H1 (cell line): Measurements from ENCODE around the gene SH3RF3. TPM values are rescaled to one million over a fixed set of nuclear protein-coding genes. Genes with fewer than 3 reads are reported as not detected.

ENCODE experiments used
- ASH2L ChIP-seq: fragments of 200-600, 300-600 bp; sonication (generic); IDR thresholded peaks from one replicate; pipeline ENCODE4 v1.7.1; 2017; ENCODE audit warnings: low read length
- JUN ChIP-seq: IDR thresholded peaks from 2 replicates; pipeline ENCODE4 v1.6.1; 2011; ENCODE audit warnings: low read depth, mild to moderate bottlenecking, improper control_type of control experiment, low read length
- KDM4A ChIP-seq: IDR thresholded peaks from one replicate; pipeline ENCODE4 v1.7.1; 2012; ENCODE audit warnings: low read depth, mild to moderate bottlenecking, moderate library complexity, low read length, inconsistent platforms; ENCODE audit not compliant: severe bottlenecking
- PHF8 ChIP-seq: fragments of 200-600 bp; sonication (generic); conservative IDR thresholded peaks from 2 replicates; pipeline ENCODE4 v1.7.1; 2012; ENCODE audit warnings: low read depth, mild to moderate bottlenecking, inconsistent platforms, low read length, moderate library complexity
- polyA plus RNA-seq, 7 experiments: library from polyadenylated mRNA; depleted of rRNA in 3 of 7; stranded (reverse) in 5 of 7; unstranded in 2 of 7; fragments of >200 nt in 5 of 7; fragments of 200-250 nt in 2 of 7; gene quantifications; 1 replicate in 5 of 7; 2 replicates in 1 of 7; 4 replicates in 1 of 7; pipeline versions ENCODE4 v1.2.1 to v1.2.3, GENCODE V29; 2011 to 2013; ENCODE audit warnings: missing spikeins in 2 of 7, mixed read lengths in 2 of 7
- total RNA-seq: library from RNA; stranded (reverse); fragmentation: NEBNext Ultra II Directional; extraction: Animal tissue kit (Norgen Biotek cat#: 25700); gene quantifications from 2 replicates; pipeline ENCODE4 v1.2.1, GENCODE V29; 2021
- TF ChIP-seq, protein P1 (sequence below): fragments of 300-600 bp; sonication (generic); IDR thresholded peaks from 2 replicates; pipeline ENCODE4 v1.7.1; 2012; ENCODE audit warnings: low read length, moderate library complexity, mild to moderate bottlenecking, inconsistent platforms; ENCODE audit not compliant: insufficient replicate concordance
- TF ChIP-seq, protein P2 (sequence below): IDR thresholded peaks from 2 replicates; pipeline ENCODE4 v1.6.1; 2011; ENCODE audit warnings: low read depth, mild to moderate bottlenecking, low read length; ENCODE audit not compliant: insufficient read depth
- TF ChIP-seq, protein P3 (sequence below): IDR thresholded peaks from 2 replicates; pipeline ENCODE4 v1.6.1; 2011; ENCODE audit warnings: low read length, improper control_type of control experiment

The SH3RF3 gene
- total and polyA plus RNA-seq, 2 of the 8 experiments (the other 6 are each of a cell fraction or from before 2014, with no cell fraction given), result 0.11 to 0.65 TPM

DNA sequence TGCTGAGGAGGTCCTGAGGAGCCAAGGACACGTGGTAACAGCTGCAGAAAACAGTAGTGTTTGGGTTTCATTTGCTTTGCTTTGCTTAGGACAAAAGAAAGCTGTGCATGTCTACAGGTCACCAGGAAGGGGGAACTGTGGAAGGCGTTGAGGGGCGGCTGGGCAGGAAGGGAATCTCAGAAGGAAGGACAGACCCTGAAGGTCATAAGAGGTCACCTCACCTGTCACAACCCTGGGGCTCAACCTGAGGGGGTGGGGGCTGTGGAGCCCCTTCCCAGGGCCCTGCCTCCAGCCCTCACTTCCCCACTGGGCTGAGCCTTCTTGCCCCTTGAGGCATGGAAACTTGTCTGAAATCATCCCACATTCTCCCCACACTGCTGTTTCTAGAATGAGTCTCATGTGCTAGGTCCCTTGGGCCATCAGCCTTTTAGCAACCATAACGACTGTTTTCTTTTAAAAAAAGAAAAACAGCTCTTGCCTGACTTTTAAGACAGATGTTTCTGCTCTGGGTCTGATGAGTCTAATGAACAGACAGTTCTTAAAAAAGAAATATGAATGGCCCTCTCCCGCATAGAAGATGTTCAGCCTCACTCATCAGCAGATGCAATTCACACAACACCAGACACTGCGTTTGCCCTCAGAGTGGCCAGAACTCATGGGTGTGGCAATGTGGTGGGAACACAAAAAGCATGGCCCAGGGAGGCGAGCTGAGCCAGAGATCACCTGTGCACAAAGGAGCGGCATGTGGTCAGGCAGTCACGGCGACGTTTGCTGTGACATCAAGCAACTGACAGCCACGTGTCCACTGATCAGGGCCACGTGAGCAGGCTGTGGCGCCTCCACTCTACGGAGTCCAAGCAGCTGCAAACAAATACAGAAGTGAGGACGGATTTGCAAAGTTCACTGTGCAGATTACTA is 400.8 kb downstream of the SH3RF3 start (continued):
- TF ChIP-seq, protein P1, sequence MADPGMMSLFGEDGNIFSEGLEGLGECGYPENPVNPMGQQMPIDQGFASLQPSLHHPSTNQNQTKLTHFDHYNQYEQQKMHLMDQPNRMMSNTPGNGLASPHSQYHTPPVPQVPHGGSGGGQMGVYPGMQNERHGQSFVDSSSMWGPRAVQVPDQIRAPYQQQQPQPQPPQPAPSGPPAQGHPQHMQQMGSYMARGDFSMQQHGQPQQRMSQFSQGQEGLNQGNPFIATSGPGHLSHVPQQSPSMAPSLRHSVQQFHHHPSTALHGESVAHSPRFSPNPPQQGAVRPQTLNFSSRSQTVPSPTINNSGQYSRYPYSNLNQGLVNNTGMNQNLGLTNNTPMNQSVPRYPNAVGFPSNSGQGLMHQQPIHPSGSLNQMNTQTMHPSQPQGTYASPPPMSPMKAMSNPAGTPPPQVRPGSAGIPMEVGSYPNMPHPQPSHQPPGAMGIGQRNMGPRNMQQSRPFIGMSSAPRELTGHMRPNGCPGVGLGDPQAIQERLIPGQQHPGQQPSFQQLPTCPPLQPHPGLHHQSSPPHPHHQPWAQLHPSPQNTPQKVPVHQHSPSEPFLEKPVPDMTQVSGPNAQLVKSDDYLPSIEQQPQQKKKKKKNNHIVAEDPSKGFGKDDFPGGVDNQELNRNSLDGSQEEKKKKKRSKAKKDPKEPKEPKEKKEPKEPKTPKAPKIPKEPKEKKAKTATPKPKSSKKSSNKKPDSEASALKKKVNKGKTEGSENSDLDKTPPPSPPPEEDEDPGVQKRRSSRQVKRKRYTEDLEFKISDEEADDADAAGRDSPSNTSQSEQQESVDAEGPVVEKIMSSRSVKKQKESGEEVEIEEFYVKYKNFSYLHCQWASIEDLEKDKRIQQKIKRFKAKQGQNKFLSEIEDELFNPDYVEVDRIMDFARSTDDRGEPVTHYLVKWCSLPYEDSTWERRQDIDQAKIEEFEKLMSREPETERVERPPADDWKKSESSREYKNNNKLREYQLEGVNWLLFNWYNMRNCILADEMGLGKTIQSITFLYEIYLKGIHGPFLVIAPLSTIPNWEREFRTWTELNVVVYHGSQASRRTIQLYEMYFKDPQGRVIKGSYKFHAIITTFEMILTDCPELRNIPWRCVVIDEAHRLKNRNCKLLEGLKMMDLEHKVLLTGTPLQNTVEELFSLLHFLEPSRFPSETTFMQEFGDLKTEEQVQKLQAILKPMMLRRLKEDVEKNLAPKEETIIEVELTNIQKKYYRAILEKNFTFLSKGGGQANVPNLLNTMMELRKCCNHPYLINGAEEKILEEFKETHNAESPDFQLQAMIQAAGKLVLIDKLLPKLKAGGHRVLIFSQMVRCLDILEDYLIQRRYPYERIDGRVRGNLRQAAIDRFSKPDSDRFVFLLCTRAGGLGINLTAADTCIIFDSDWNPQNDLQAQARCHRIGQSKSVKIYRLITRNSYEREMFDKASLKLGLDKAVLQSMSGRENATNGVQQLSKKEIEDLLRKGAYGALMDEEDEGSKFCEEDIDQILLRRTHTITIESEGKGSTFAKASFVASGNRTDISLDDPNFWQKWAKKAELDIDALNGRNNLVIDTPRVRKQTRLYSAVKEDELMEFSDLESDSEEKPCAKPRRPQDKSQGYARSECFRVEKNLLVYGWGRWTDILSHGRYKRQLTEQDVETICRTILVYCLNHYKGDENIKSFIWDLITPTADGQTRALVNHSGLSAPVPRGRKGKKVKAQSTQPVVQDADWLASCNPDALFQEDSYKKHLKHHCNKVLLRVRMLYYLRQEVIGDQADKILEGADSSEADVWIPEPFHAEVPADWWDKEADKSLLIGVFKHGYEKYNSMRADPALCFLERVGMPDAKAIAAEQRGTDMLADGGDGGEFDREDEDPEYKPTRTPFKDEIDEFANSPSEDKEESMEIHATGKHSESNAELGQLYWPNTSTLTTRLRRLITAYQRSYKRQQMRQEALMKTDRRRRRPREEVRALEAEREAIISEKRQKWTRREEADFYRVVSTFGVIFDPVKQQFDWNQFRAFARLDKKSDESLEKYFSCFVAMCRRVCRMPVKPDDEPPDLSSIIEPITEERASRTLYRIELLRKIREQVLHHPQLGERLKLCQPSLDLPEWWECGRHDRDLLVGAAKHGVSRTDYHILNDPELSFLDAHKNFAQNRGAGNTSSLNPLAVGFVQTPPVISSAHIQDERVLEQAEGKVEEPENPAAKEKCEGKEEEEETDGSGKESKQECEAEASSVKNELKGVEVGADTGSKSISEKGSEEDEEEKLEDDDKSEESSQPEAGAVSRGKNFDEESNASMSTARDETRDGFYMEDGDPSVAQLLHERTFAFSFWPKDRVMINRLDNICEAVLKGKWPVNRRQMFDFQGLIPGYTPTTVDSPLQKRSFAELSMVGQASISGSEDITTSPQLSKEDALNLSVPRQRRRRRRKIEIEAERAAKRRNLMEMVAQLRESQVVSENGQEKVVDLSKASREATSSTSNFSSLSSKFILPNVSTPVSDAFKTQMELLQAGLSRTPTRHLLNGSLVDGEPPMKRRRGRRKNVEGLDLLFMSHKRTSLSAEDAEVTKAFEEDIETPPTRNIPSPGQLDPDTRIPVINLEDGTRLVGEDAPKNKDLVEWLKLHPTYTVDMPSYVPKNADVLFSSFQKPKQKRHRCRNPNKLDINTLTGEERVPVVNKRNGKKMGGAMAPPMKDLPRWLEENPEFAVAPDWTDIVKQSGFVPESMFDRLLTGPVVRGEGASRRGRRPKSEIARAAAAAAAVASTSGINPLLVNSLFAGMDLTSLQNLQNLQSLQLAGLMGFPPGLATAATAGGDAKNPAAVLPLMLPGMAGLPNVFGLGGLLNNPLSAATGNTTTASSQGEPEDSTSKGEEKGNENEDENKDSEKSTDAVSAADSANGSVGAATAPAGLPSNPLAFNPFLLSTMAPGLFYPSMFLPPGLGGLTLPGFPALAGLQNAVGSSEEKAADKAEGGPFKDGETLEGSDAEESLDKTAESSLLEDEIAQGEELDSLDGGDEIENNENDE, result no peak
- TF ChIP-seq PHF8 (no peak), KDM4A (no peak), ASH2L (no peak), JUN (no peak)
- TF ChIP-seq, protein P2, sequence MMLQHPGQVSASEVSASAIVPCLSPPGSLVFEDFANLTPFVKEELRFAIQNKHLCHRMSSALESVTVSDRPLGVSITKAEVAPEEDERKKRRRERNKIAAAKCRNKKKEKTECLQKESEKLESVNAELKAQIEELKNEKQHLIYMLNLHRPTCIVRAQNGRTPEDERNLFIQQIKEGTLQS, result no peak
- TF ChIP-seq, protein P3, sequence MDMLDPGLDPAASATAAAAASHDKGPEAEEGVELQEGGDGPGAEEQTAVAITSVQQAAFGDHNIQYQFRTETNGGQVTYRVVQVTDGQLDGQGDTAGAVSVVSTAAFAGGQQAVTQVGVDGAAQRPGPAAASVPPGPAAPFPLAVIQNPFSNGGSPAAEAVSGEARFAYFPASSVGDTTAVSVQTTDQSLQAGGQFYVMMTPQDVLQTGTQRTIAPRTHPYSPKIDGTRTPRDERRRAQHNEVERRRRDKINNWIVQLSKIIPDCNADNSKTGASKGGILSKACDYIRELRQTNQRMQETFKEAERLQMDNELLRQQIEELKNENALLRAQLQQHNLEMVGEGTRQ, result no peak
